ENCODE data around the gene GSTO2. TPM values are rescaled to one million over a fixed set of nuclear protein-coding genes. Genes with fewer than 3 reads are reported as not detected.

The GSTO2 gene
- total and polyA plus RNA-seq, 2 of the 13 experiments (the other 11 are each of a cell fraction or from before 2014, with no cell fraction given): 2.1 to 7.9 TPM

DNA sequence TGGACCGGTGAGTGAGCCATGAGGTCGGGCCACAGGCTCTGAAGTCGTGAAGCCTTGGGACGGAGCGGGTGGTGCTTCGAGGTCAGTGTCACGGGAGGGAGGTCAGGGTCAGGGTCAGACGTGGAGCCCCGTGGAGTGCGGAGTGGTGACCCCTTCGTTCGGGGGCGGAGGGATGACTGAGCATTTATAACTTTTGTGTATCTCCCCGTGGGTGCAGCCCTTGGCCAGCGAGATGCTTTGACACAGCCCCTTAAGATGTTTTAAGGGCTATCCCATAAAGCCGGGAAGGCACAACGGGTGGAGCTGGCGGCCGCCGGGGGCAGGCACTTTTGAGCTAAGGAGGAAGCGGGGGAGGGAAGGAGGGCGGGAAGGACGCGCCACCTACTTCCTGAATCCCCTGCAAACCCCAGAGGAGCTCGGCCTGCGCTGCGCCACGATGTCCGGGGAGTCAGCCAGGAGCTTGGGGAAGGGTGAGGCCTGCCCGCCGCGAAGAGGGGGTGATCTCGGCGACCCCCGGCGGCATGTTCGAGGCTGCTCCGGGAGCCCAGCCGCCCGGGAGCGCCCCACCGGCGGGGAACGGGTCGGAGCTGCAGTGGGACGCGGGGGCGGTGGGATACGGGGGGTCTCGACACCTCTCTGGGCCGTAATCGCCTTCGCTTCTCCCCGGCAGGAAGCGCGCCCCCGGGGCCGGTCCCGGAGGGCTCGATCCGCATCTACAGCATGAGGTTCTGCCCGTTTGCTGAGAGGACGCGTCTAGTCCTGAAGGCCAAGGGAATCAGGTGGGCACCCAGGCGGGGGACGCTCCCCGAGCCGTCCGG is 14.3 kb upstream of the GSTO2 start, which contains the start of gene GSTO1 (continued):
- TF ChIP-seq KIAA2018 (CRISPR knock-in tag; IDR thresholded peaks at IDR 0.05; ENCODE audit: borderline replicate concordance) (no peak), ZNF670 (CRISPR knock-in tag; IDR thresholded peaks at IDR 0.05; ENCODE audit: borderline replicate concordance) (peak; percentile 46; the same call in 1 of the 2 replicates), ZNF136 (CRISPR knock-in tag; IDR thresholded peaks at IDR 0.05; ENCODE audit: low read depth) (no peak), PAWR (CRISPR knock-in tag; IDR thresholded peaks at IDR 0.05; ENCODE audit: borderline replicate concordance) (no peak), JUN (CRISPR knock-in tag; IDR thresholded peaks at IDR 0.05) (no peak), ZNF629 (CRISPR knock-in tag; conservative IDR thresholded peaks at IDR 0.05) (no peak), ARID5B (CRISPR knock-in tag; IDR thresholded peaks at IDR 0.05) (peak; percentile 58; the same call in 1 of the 2 replicates), SKI (IDR thresholded peaks at IDR 0.05; ENCODE audit: partially characterized antibody) (peak; percentile 60), ZNF781 (CRISPR knock-in tag; IDR thresholded peaks at IDR 0.05; ENCODE audit: borderline replicate concordance, not compliant biosample characterization) (no peak), SRF (IDR thresholded peaks at IDR 0.05; ENCODE audit: low read depth, low read length) (no peak), THYN1 (CRISPR knock-in tag; IDR thresholded peaks at IDR 0.05; ENCODE audit: borderline replicate concordance, low read depth) (no peak), SMAD9 (CRISPR knock-in tag; IDR thresholded peaks at IDR 0.05) (no peak), DMAP1 (CRISPR knock-in tag; IDR thresholded peaks at IDR 0.05) (peak; percentile 19; the same call in 1 of the 2 replicates)
- TF ChIP-seq, protein P1, sequence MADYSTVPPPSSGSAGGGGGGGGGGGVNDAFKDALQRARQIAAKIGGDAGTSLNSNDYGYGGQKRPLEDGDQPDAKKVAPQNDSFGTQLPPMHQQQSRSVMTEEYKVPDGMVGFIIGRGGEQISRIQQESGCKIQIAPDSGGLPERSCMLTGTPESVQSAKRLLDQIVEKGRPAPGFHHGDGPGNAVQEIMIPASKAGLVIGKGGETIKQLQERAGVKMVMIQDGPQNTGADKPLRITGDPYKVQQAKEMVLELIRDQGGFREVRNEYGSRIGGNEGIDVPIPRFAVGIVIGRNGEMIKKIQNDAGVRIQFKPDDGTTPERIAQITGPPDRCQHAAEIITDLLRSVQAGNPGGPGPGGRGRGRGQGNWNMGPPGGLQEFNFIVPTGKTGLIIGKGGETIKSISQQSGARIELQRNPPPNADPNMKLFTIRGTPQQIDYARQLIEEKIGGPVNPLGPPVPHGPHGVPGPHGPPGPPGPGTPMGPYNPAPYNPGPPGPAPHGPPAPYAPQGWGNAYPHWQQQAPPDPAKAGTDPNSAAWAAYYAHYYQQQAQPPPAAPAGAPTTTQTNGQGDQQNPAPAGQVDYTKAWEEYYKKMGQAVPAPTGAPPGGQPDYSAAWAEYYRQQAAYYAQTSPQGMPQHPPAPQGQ (CRISPR knock-in tag; IDR thresholded peaks at IDR 0.05; ENCODE audit: borderline replicate concordance): no peak

Measured in HepG2 (cell line).